DOHH2 (cell line): ENCODE measurements around the gene GPBAR1.

Source experiments
- CTCF ChIP-seq: fragments of 200-600 bp; sonication (generic); IDR thresholded peaks from one replicate; pipeline ENCODE4 v1.5.1; 2014; ENCODE audit warnings: antibody characterized with exemption, mild to moderate bottlenecking, low read depth, low read length; ENCODE audit not compliant: poor library complexity, severe bottlenecking
- EZH2phosphoT487 ChIP-seq: fragments of 200-600 bp; sonication (generic); IDR thresholded peaks from 2 replicates; pipeline ENCODE4 v1.6.1; 2017; ENCODE audit warnings: borderline replicate concordance, mild to moderate bottlenecking, antibody characterized with exemption, low read length, moderate library complexity, mixed read lengths

GRCh38 chr2:218293715-218294429 is 33.1 kb downstream of the GPBAR1 start:
- TF ChIP-seq CTCF (no peak), EZH2phosphoT487 (no peak)
